ENCODE results near the gene GHRH.

GRCh38 chr20:37280403-37280802 is 18.8 kb upstream of the GHRH start:
- TF ChIP-seq MYC (IDR thresholded peaks at IDR 0.05; ENCODE audit: borderline replicate concordance, low read length) (no peak), POLR2A (IDR thresholded peaks at IDR 0.05; ENCODE audit: low read length) (no peak), CTCF (IDR thresholded peaks at IDR 0.05) (no peak), ESRRA (IDR thresholded peaks at IDR 0.05; ENCODE audit: borderline replicate concordance, low read length) (no peak), MAX (IDR thresholded peaks at IDR 0.05) (no peak), RAD21 (conservative IDR thresholded peaks at IDR 0.05 in 1 of 2, IDR thresholded peaks at IDR 0.05 in 1 of 2) (no peak), CBX8 (IDR thresholded peaks at IDR 0.05) (no peak), CEBPB (IDR thresholded peaks at IDR 0.05) (no peak), BCL3 (IDR thresholded peaks at IDR 0.05) (no peak), SREBF2 (IDR thresholded peaks at IDR 0.05) (no peak)
